IPS-18a (cell line): ENCODE measurements around the gene CAMSAP1.

ENCODE experiments used
- H3K27ac ChIP-seq: one replicate; pipeline ENCODE4 v1.5.1; 2013; ENCODE audit warnings: low read length
- H3K27me3 ChIP-seq: one replicate; pipeline ENCODE4 v1.6.1; 2013; ENCODE audit warnings: mild to moderate bottlenecking, low read length; ENCODE audit not compliant: control insufficient read depth, insufficient read depth
- H3K36me3 ChIP-seq: one replicate; pipeline ENCODE4 v1.6.1; 2013; ENCODE audit warnings: low read depth, low read length; ENCODE audit not compliant: control insufficient read depth
- H3K4me1 ChIP-seq: one replicate; pipeline ENCODE4 v1.6.1; 2013; ENCODE audit warnings: low read depth, low read length; ENCODE audit not compliant: control insufficient read depth
- H3K4me3 ChIP-seq: one replicate; pipeline ENCODE4 v1.5.1; 2013; ENCODE audit warnings: low read length
- H3K9ac ChIP-seq: one replicate; pipeline ENCODE4 v1.6.1; 2013; ENCODE audit warnings: mild to moderate bottlenecking, low read length, moderate library complexity
- H3K9me3 ChIP-seq: one replicate; pipeline ENCODE4 v1.6.1; 2013; ENCODE audit warnings: low read depth, low read length; ENCODE audit not compliant: control insufficient read depth

CAMSAP1 gene

GRCh38 chr9:135821733-135822373, 85.5 kb downstream of the CAMSAP1 start:
- no peaks in the 10 kb centered on the region for H3K9me3 ChIP-seq
- no peak overlapping the region for H3K9ac ChIP-seq
- H3K27ac ChIP-seq = no peak overlapping the region
- no peak overlapping the region for H3K4me3 ChIP-seq
- H3K27me3 ChIP-seq = no peaks in the 10 kb centered on the region
- H3K4me1 ChIP-seq = no peaks in the 10 kb centered on the region
- H3K36me3 ChIP-seq = peaks cover 72% of the 10 kb centered on the region

GRCh38 chr9:135821116-135821515, 86.2 kb downstream of the CAMSAP1 start:
- no peak overlapping the region for H3K9ac ChIP-seq
- H3K27ac ChIP-seq = no peak overlapping the region
- no peaks in the 10 kb centered on the region for H3K4me1 ChIP-seq
- H3K36me3 ChIP-seq = peaks cover 74% of the 10 kb centered on the region
- no peaks in the 10 kb centered on the region for H3K27me3 ChIP-seq
- H3K4me3 ChIP-seq = no peak overlapping the region
- H3K9me3 ChIP-seq = no peaks in the 10 kb centered on the region

- Histone ChIP-seq H3K4me3 (no peak overlapping the region), H3K4me1 (no peaks in the 10 kb centered on the region), H3K36me3 (peaks cover 78% of the 10 kb centered on the region), H3K9me3 (no peaks in the 10 kb centered on the region), H3K9ac (no peak overlapping the region), H3K27ac (no peak overlapping the region), H3K27me3 (no peaks in the 10 kb centered on the region)
These were observed 86.7 kb downstream of the CAMSAP1 start for GRCh38 chr9:135820661-135821060.

GRCh38 chr9:135819905-135820304, 87.4 kb downstream of the CAMSAP1 start:
- Histone ChIP-seq H3K4me1 (no peaks in the 10 kb centered on the region), H3K4me3 (no peak overlapping the region), H3K9me3 (no peaks in the 10 kb centered on the region), H3K27me3 (no peaks in the 10 kb centered on the region), H3K9ac (no peak overlapping the region), H3K36me3 (peaks cover 86% of the 10 kb centered on the region), H3K27ac (no peak overlapping the region)

- H3K4me3 ChIP-seq = no peak overlapping the region
- no peak overlapping the region for H3K27ac ChIP-seq
- H3K27me3 ChIP-seq = no peaks in the 10 kb centered on the region
- H3K36me3 ChIP-seq = peaks cover 92% of the 10 kb centered on the region
- H3K9ac ChIP-seq = no peak overlapping the region
- no peaks in the 10 kb centered on the region for H3K9me3 ChIP-seq
- no peaks in the 10 kb centered on the region for H3K4me1 ChIP-seq
These were observed 88.4 kb downstream of the CAMSAP1 start for GRCh38 chr9:135818718-135819475.

- peaks cover 91% of the 10 kb centered on the region for H3K36me3 ChIP-seq
- H3K9ac ChIP-seq = no peak overlapping the region
- no peak overlapping the region for H3K27ac ChIP-seq
- H3K4me1 ChIP-seq = no peaks in the 10 kb centered on the region
- no peak overlapping the region for H3K4me3 ChIP-seq
- no peaks in the 10 kb centered on the region for H3K27me3 ChIP-seq
- H3K9me3 ChIP-seq = no peaks in the 10 kb centered on the region
These were observed 89.2 kb downstream of the CAMSAP1 start for GRCh38 chr9:135817951-135818717.

- Histone ChIP-seq H3K9ac (no peak overlapping the region), H3K27me3 (no peaks in the 10 kb centered on the region), H3K4me3 (no peak overlapping the region), H3K4me1 (no peaks in the 10 kb centered on the region), H3K9me3 (no peaks in the 10 kb centered on the region), H3K27ac (no peak overlapping the region), H3K36me3 (peaks cover 85% of the 10 kb centered on the region)
These were observed 90.7 kb downstream of the CAMSAP1 start for GRCh38 chr9:135816651-135816970.

GRCh38 chr9:135815830-135816650, 91.3 kb downstream of the CAMSAP1 start:
- no peaks in the 10 kb centered on the region for H3K4me1 ChIP-seq
- no peak overlapping the region for H3K4me3 ChIP-seq
- peaks cover 85% of the 10 kb centered on the region for H3K36me3 ChIP-seq
- no peak overlapping the region for H3K9ac ChIP-seq
- no peak overlapping the region for H3K27ac ChIP-seq
- no peaks in the 10 kb centered on the region for H3K9me3 ChIP-seq
- H3K27me3 ChIP-seq = no peaks in the 10 kb centered on the region

GRCh38 chr9:135815413-135815812, 91.9 kb downstream of the CAMSAP1 start:
- no peaks in the 10 kb centered on the region for H3K4me1 ChIP-seq
- H3K27ac ChIP-seq = no peak overlapping the region
- peaks cover 86% of the 10 kb centered on the region for H3K36me3 ChIP-seq
- H3K4me3 ChIP-seq = no peak overlapping the region
- H3K9ac ChIP-seq = no peak overlapping the region
- no peaks in the 10 kb centered on the region for H3K27me3 ChIP-seq
- H3K9me3 ChIP-seq = no peaks in the 10 kb centered on the region

GRCh38 chr9:135814421-135815095, 92.8 kb downstream of the CAMSAP1 start:
- H3K27ac ChIP-seq = no peak overlapping the region
- no peak overlapping the region for H3K4me3 ChIP-seq
- no peaks in the 10 kb centered on the region for H3K9me3 ChIP-seq
- no peaks in the 10 kb centered on the region for H3K27me3 ChIP-seq
- H3K4me1 ChIP-seq = no peaks in the 10 kb centered on the region
- H3K9ac ChIP-seq = no peak overlapping the region
- H3K36me3 ChIP-seq = peaks cover 90% of the 10 kb centered on the region
